Testis (tissue), 3 donors: ENCODE measurements around the gene LUC7L2. TPM values are rescaled to one million over a fixed set of nuclear protein-coding genes. Genes with fewer than 3 reads are reported as not detected.

Experiments used
- DNase-seq: peaks from one replicate; pipeline ENCODE4 v3.0.0-alpha.2; 2019
- H3K27ac ChIP-seq, 2 donors: fragments of 200-600 bp; sonication (generic); one replicate each; pipeline ENCODE4 v1.5.1; 2019
- H3K27me3 ChIP-seq: fragments of 200-600 bp; sonication (generic); one replicate; pipeline ENCODE4 v1.5.1; 2019
- H3K36me3 ChIP-seq: fragments of 200-600 bp; sonication (generic); one replicate; pipeline ENCODE4 v1.5.1; 2017; ENCODE audit warnings: low read depth; ENCODE audit errors: missing control alignments
- H3K4me1 ChIP-seq: fragments of 200-600 bp; sonication (generic); one replicate; pipeline ENCODE4 v1.5.1; 2019
- H3K4me3 ChIP-seq, 2 donors: fragments of 200-600 bp; sonication (generic); one replicate each; pipeline ENCODE4 v1.5.1; 2017 to 2019
- H3K9me3 ChIP-seq: fragments of 200-600 bp; sonication (generic); one replicate; pipeline ENCODE4 v1.5.1; 2017
- POLR2A ChIP-seq: fragments of 450-650 bp; IDR thresholded peaks from one replicate; pipeline ENCODE4 v1.6.1; 2017; ENCODE audit warnings: antibody characterized with exemption, mild to moderate bottlenecking, moderate library complexity
- WGBS, 2 donors: methylation state at CpG; one replicate each; pipeline ENCODE4 v1.1.5; 2018; 5-methylcytosine and 5-hydroxymethylcytosine counted together
- intact Hi-C: fragments of 100-400 bp; cut with DNase I; formaldehyde crosslinking; loops from one replicate; pipeline ENCODE4 v1.15.1; 2023; ENCODE audit warnings: low total_unique reads
- polyA plus RNA-seq: library from polyadenylated mRNA; stranded (reverse); fragments of 350-450 nt; fragmentation: Illumina TruSeq; extraction: RNeasy Lipid Tissue Mini Kit (QIAGEN cat#74804); gene quantifications from one replicate; pipeline ENCODE4 v1.2.3, GENCODE V29; 2014; ENCODE audit warnings: low read depth, low replicate concordance; ENCODE audit not compliant: insufficient read depth
- total RNA-seq, 2 donors: library from RNA; depleted of rRNA; stranded (reverse); fragments of >200 nt; gene quantifications; one replicate each; pipeline ENCODE4 v1.2.3, GENCODE V29; 2016
- TF ChIP-seq, protein P1 (sequence below), 3 experiments: fragments of 450-650 bp in 2 of 3; fragments of 200-600 bp in 1 of 3; sonication (generic) in 1 of 3; IDR thresholded peaks; one replicate each; pipeline ENCODE4 v1.5.1; 2016 to 2019; ENCODE audit warnings: antibody characterized with exemption in 3 of 3, mild to moderate bottlenecking in 2 of 3, moderate library complexity in 1 of 3

The LUC7L2 gene
- total and polyA plus RNA-seq, 3 donors from 2014 or later = 73.2 to 136 (median 109) TPM

DNA sequence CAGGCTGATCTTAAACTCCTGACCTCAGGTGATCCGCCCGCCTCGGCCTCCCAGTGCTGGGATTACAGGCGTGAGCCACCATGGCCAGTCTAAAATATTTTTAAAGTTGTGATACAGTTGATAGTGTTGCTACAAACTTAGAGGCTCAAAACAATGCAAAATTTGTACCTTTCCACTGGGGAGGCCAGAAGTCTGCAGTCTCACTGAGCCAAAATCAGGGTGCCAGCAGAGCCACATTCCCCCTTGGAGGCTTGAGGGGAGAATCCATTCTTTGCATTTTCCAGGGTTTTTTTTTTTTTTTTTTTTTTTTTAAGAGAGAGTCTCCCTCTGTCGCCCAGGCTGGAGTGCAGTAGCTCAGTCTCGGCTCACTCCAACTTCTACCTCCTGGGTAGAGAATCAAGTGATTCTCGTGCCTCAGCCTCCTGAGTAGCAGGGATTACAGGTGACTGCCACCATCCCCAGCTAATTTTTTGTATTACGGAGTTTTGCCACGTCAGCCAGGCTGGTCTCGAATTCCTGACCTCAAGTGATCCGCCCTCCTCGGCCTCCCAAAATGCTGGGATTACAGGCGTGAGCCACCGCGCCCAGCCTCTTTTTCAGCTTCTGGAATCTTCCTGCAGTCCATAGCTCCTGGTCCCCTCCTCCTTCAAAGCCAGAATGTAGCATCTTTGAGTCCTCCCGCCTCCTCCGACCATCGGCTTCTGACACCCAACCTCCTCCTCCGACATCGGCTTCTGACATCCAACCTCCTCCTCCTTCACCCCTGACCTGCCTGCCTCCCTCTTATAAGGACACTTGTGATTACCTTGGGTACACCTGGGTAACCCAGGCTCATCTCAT, 86.6 kb downstream of the LUC7L2 start:
- H3K27ac ChIP-seq = no peak overlapping the region
- intact Hi-C loops = no loop called here
- 91 to 94% methylated on average over 20 of the region's 20 CpGs for WGBS, 2 donors

DNA sequence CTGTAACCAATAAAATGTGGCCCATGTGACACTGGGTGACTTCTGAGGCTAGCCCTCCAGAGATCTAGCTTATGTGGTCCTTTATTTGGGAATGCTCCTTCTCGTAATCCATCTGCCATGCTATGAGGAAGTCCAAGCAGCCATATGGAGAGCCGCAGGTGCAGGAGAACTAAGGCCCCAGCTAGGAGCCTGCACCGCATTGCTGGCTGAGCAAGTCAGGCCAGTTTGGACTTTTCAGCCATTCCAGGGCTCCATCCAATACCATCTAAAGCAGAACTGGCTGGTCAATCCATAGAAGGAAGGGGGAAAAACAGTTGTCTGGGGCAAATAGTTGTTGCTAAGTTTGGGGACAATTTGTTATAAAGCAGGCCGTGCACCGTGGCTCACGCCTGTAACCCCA, 91.2 kb downstream of the LUC7L2 start:
- H3K4me1 ChIP-seq = no peaks in the 10 kb centered on the region
- H3K4me3 ChIP-seq = no peak overlapping the region
- intact Hi-C loops = no loop called here
- no peaks in the 10 kb centered on the region for H3K9me3 ChIP-seq
- no peak for DNase-seq
- no peak for TF ChIP-seq POLR2A
- TF ChIP-seq, protein P1, sequence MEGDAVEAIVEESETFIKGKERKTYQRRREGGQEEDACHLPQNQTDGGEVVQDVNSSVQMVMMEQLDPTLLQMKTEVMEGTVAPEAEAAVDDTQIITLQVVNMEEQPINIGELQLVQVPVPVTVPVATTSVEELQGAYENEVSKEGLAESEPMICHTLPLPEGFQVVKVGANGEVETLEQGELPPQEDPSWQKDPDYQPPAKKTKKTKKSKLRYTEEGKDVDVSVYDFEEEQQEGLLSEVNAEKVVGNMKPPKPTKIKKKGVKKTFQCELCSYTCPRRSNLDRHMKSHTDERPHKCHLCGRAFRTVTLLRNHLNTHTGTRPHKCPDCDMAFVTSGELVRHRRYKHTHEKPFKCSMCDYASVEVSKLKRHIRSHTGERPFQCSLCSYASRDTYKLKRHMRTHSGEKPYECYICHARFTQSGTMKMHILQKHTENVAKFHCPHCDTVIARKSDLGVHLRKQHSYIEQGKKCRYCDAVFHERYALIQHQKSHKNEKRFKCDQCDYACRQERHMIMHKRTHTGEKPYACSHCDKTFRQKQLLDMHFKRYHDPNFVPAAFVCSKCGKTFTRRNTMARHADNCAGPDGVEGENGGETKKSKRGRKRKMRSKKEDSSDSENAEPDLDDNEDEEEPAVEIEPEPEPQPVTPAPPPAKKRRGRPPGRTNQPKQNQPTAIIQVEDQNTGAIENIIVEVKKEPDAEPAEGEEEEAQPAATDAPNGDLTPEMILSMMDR (IDR thresholded peaks at IDR 0.05) = no peak
- 89 to 96% methylated on average over 6 of the region's 6 CpGs for WGBS, 2 donors
- no peak overlapping the region for H3K27ac ChIP-seq
- no peaks in the 10 kb centered on the region for H3K27me3 ChIP-seq
- no peaks in the 10 kb centered on the region for H3K36me3 ChIP-seq

More for the DNA sequence above, 86.6 kb downstream of the LUC7L2 start:
- Histone ChIP-seq H3K27me3 (no peaks in the 10 kb centered on the region), H3K36me3 (no peaks in the 10 kb centered on the region), H3K4me1 (no peaks in the 10 kb centered on the region), H3K9me3 (no peaks in the 10 kb centered on the region), H3K4me3 (no peak overlapping the region)
- TF ChIP-seq, protein P1 (IDR thresholded peaks at IDR 0.05) = no peak
- no peak for TF ChIP-seq POLR2A
- no peak for DNase-seq

DNA sequence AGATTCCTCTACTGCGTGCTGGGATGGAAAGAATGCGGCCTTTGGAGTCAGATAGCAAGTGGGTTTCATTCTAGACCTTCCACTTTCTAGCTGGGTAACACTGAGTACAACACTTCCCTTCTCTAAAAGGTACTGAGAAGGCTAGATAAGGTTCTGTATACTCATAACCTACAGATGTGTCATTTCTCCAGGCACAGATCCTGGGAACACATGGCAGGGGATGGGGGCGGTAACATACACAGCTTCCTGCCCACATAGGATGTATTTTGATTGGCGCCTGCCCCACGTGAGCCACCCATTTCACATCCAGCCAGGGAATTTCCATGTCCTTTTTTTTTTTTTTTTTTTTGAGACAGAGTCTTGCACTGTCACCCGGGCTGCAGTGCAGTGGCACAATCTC, 91.9 kb downstream of the LUC7L2 start:
- Histone ChIP-seq H3K27me3 (no peaks in the 10 kb centered on the region), H3K4me3 (no peak overlapping the region), H3K36me3 (no peaks in the 10 kb centered on the region), H3K9me3 (no peaks in the 10 kb centered on the region), H3K27ac (no peak overlapping the region), H3K4me1 (no peaks in the 10 kb centered on the region)
- intact Hi-C loops = no loop called here
- no peak for TF ChIP-seq POLR2A
- TF ChIP-seq, protein P1 (IDR thresholded peaks at IDR 0.05) = no peak
- no peak for DNase-seq
- 78 to 83% methylated on average over 6 of the region's 6 CpGs for WGBS, 2 donors

DNA sequence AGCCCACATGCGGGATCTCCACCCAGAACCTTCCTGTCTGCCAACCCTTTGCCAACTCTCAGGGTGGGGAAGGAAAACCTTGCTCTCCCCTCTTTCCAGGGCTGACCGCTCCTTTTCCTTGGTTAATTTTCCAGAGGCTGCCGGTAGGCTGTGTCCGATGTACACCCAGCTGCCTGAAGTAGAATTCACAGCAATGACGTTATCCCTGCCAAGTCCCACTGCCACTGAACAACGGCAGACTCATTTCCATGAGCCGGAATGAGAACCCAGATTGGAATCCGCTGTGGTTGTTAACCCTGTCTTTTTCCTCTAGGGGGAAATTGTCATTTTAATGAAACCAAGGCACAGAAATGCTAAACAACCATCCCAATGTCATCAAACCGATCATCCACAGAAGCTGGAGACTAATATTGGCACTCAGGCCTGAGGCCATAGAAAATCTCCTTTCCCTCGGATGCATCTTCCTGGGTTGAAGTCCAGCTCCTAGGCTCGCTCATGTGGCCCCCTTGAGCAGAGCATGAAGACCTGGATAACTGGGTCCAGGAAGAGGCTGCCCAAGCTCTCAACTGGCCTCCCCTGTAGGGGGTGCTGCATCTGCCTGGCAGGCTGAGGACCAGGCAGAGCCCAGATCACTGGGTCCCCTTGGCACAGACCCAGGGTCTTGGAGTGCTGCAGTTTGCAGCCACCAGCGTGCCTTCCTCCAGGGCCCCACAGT, 93.4 kb downstream of the LUC7L2 start:
- H3K9me3 ChIP-seq = no peaks in the 10 kb centered on the region
- H3K36me3 ChIP-seq = no peaks in the 10 kb centered on the region
- no peaks in the 10 kb centered on the region for H3K27me3 ChIP-seq
- intact Hi-C loops = no loop called here
- no peak for DNase-seq
- 80 to 84% methylated on average over 11 to 12 of the region's 12 CpGs for WGBS, 2 donors
- TF ChIP-seq, protein P1 (IDR thresholded peaks at IDR 0.05) = no peak
- no peak for TF ChIP-seq POLR2A
- H3K4me3 ChIP-seq = no peak overlapping the region
- H3K4me1 ChIP-seq = no peaks in the 10 kb centered on the region
- no peak overlapping the region for H3K27ac ChIP-seq
